H9 (cell line): ENCODE measurements around the gene TFEB. TPM values are rescaled to one million over a fixed set of nuclear protein-coding genes. Genes with fewer than 3 reads are reported as not detected.

Experiments
- DNase-seq: peaks from one replicate; pipeline ENCODE4 v3.0.0-alpha.2; 2017
- H2AFZ ChIP-seq: one replicate; pipeline ENCODE4 v1.6.1; 2013; ENCODE audit warnings: mild to moderate bottlenecking, low read length, control low read depth, moderate library complexity
- H2AK5ac ChIP-seq: 2 replicates; pipeline ENCODE4 v1.6.1; 2013; ENCODE audit warnings: low read length, control low read depth, mixed read lengths; ENCODE audit not compliant: insufficient read length
- H2BK120ac ChIP-seq: one replicate; pipeline ENCODE4 v1.6.1; 2013; ENCODE audit warnings: low read depth, mild to moderate bottlenecking, low read length, control low read depth, inconsistent platforms; ENCODE audit not compliant: poor library complexity, severe bottlenecking
- H2BK12ac ChIP-seq: 2 replicates; pipeline ENCODE4 v1.6.1; 2013; ENCODE audit warnings: low read length, control low read depth, mixed read lengths, low read depth; ENCODE audit not compliant: insufficient read length
- H2BK15ac ChIP-seq: 2 replicates; pipeline ENCODE4 v1.6.1; 2013; ENCODE audit warnings: low read depth, low read length, control low read depth
- H2BK20ac ChIP-seq: one replicate; pipeline ENCODE4 v1.6.1; 2013; ENCODE audit warnings: low read depth, mild to moderate bottlenecking, low read length, control low read depth, inconsistent platforms; ENCODE audit not compliant: poor library complexity, severe bottlenecking
- H2BK5ac ChIP-seq: 2 replicates; pipeline ENCODE4 v1.6.1; 2013; ENCODE audit warnings: low read length, control low read depth, mixed read lengths; ENCODE audit not compliant: insufficient read length
- H3K14ac ChIP-seq: 2 replicates; pipeline ENCODE4 v1.6.1; 2013; ENCODE audit warnings: low read length, control low read depth; ENCODE audit not compliant: insufficient read depth
- H3K18ac ChIP-seq: 2 replicates; pipeline ENCODE4 v1.6.1; 2013; ENCODE audit warnings: low read depth, mild to moderate bottlenecking, mixed read lengths, low read length, control low read depth; ENCODE audit not compliant: insufficient read length
- H3K23ac ChIP-seq: 2 replicates; pipeline ENCODE4 v1.6.1; 2013; ENCODE audit warnings: low read length, control low read depth, mixed read lengths, low read depth; ENCODE audit not compliant: insufficient read length
- H3K23me2 ChIP-seq: 2 replicates; pipeline ENCODE4 v1.6.1; 2013; ENCODE audit warnings: low read depth, mild to moderate bottlenecking, mixed read lengths, low read length, control low read depth; ENCODE audit not compliant: insufficient read length, poor library complexity, severe bottlenecking
- H3K27ac ChIP-seq: 2 replicates; pipeline ENCODE4 v1.5.1; 2013; ENCODE audit warnings: low read length, control low read depth, mixed read lengths, low read depth; ENCODE audit not compliant: insufficient read length
- H3K27me3 ChIP-seq: 2 replicates; pipeline ENCODE4 v1.6.1; 2013; ENCODE audit warnings: low read length, control low read depth, inconsistent platforms; ENCODE audit not compliant: insufficient read depth
- H3K4ac ChIP-seq: 2 replicates; pipeline ENCODE4 v1.6.1; 2013; ENCODE audit warnings: low read depth, mild to moderate bottlenecking, control low read depth, inconsistent platforms, low read length, moderate library complexity
- H3K4me1 ChIP-seq: 2 replicates; pipeline ENCODE4 v1.6.1; 2013; ENCODE audit warnings: low read length, control low read depth, inconsistent platforms; ENCODE audit not compliant: insufficient read depth
- H3K4me2 ChIP-seq: 2 replicates; pipeline ENCODE4 v1.6.1; 2013; ENCODE audit warnings: low read length, control low read depth, mixed read lengths; ENCODE audit not compliant: insufficient read length, insufficient read depth
- H3K56ac ChIP-seq: 2 replicates; pipeline ENCODE4 v1.6.1; 2013; ENCODE audit warnings: low read depth, mild to moderate bottlenecking, mixed read lengths, low read length, control low read depth; ENCODE audit not compliant: insufficient read length
- H3K79me1 ChIP-seq: 2 replicates; pipeline ENCODE4 v1.6.1; 2013; ENCODE audit warnings: low read depth, mild to moderate bottlenecking, moderate library complexity, low read length, control low read depth, inconsistent platforms; ENCODE audit not compliant: insufficient read depth, poor library complexity, severe bottlenecking
- H3K79me2 ChIP-seq: 2 replicates; pipeline ENCODE4 v1.6.1; 2013; ENCODE audit warnings: low read length, control low read depth, inconsistent platforms; ENCODE audit not compliant: insufficient read depth
- H3K9ac ChIP-seq: 2 replicates; pipeline ENCODE4 v1.6.1; 2013; ENCODE audit warnings: low read length, control low read depth, mixed read lengths; ENCODE audit not compliant: insufficient read length; ENCODE audit errors: extremely low read depth
- H3K9me3 ChIP-seq: one replicate; pipeline ENCODE4 v1.6.1; 2013; ENCODE audit warnings: low read depth, low read length, inconsistent platforms; ENCODE audit not compliant: control insufficient read depth
- H3T11ph ChIP-seq: one replicate; pipeline ENCODE4 v1.6.1; 2013; ENCODE audit warnings: mild to moderate bottlenecking, low read length, control low read depth, inconsistent platforms
- H4K20me1 ChIP-seq: one replicate; pipeline ENCODE4 v1.6.1; 2013; ENCODE audit not compliant: control insufficient read depth, insufficient read length, insufficient read depth
- H4K5ac ChIP-seq: 2 replicates; pipeline ENCODE4 v1.6.1; 2013; ENCODE audit warnings: low read depth, mild to moderate bottlenecking, mixed read lengths, low read length, control low read depth; ENCODE audit not compliant: insufficient read length
- H4K8ac ChIP-seq: replicated peaks from 2 replicates; pipeline ENCODE4 v1.6.1; 2013; ENCODE audit warnings: low read length, control low read depth, mixed read lengths, low read depth; ENCODE audit not compliant: insufficient read length
- H4K91ac ChIP-seq: 2 replicates; pipeline ENCODE4 v1.6.1; 2013; ENCODE audit warnings: low read depth, mild to moderate bottlenecking, moderate library complexity, mixed read lengths, low read length, control low read depth; ENCODE audit not compliant: insufficient read length
- H3K27ac Mint-ChIP-seq, 3 experiments: 2 replicates in 2 of 3; 3 replicates in 1 of 3; pipeline ENCODE4 v1.8.0; 2020 to 2021; ENCODE audit warnings: mixed read lengths in 3 of 3, mild to moderate bottlenecking in 1 of 3, moderate library complexity in 1 of 3
- H3K27me3 Mint-ChIP-seq: 2 replicates; pipeline ENCODE4 v1.8.0; 2021; ENCODE audit warnings: low read depth, mild to moderate bottlenecking, moderate library complexity, mixed read lengths
- H3K36me3 Mint-ChIP-seq, 3 experiments: 2 replicates in 2 of 3; 3 replicates in 1 of 3; pipeline ENCODE4 v1.8.0; 2020 to 2021; ENCODE audit warnings: low read depth in 3 of 3, mixed read lengths in 3 of 3; ENCODE audit not compliant: insufficient read depth in 1 of 3
- H3K4me1 Mint-ChIP-seq, 2 experiments: 2 replicates each; pipeline ENCODE4 v1.8.0; 2020; ENCODE audit warnings: mixed read lengths in 2 of 2
- H3K4me3 Mint-ChIP-seq, 2 experiments: 2 replicates in 1 of 2; 3 replicates in 1 of 2; pipeline ENCODE4 v1.8.0; 2020 to 2021; ENCODE audit warnings: mild to moderate bottlenecking in 2 of 2, mixed read lengths in 2 of 2, moderate library complexity in 1 of 2
- H3K9me3 Mint-ChIP-seq, 2 experiments: 2 replicates in 1 of 2; 3 replicates in 1 of 2; pipeline ENCODE4 v1.8.0; 2020; ENCODE audit warnings: mild to moderate bottlenecking in 2 of 2, mixed read lengths in 2 of 2, moderate library complexity in 1 of 2
- CTCF ChIP-seq: fragments of 200-600 bp; sonication (generic); conservative IDR thresholded peaks from 3 replicates; pipeline ENCODE4 v1.8.0; 2021; ENCODE audit warnings: antibody characterized with exemption, mild to moderate bottlenecking
- WGBS: extraction: QIAGEN DNeasy Blood & Tissue Kit; methylation state at CpG from one replicate; pipeline ENCODE4 v1.1.7; 2013; ENCODE audit warnings: missing lambda C conversion rate, low lambda C conversion rate, mixed read lengths; ENCODE audit not compliant: insufficient read length; ENCODE audit errors: extremely low coverage; 5-methylcytosine and 5-hydroxymethylcytosine counted together
- total RNA-seq: library from RNA; stranded (reverse); gene quantifications from 2 replicates; pipeline ENCODE4 v1.2.1, GENCODE V29; 2021

Gene TFEB
- total RNA-seq, 1 experiment from 2014 or later = 1.2 TPM

- no peak overlapping the region for H3K27ac ChIP-seq
- H2BK120ac ChIP-seq = no peak overlapping the region
- H3K4me1 ChIP-seq = peaks cover 11% of the 10 kb centered on the region; the same call in 1 of the 2 replicates
- no peak overlapping the region for H3K9ac ChIP-seq
- no CpG with 5 or more reads among the region's 7 CpGs for WGBS
- no peaks in the 10 kb centered on the region for H3K79me2 ChIP-seq
- no peak overlapping the region for H3K4me2 ChIP-seq
- peak; percentile 38 for DNase-seq
- no peak overlapping the region for H4K91ac ChIP-seq
- Mint-ChIP-seq H3K36me3 (no peaks in the 10 kb centered on the region), H3K27me3 (peaks cover 31% of the 10 kb centered on the region), H3K27ac (peak overlapping the region in 2 of 3 experiments; percentile 60 to 74; a peak in 3 of 7 replicates), H3K4me3 (peak overlapping the region in 1 of 2 experiments; percentile 23; a peak in 1 of 5 replicates), H3K9me3 (no peaks in the 10 kb centered on the region), H3K4me1 (peaks cover 42 to 46% of the 10 kb centered on the region in 2 experiments)
- H3K79me1 ChIP-seq = no peaks in the 10 kb centered on the region
- H2BK12ac ChIP-seq = no peak overlapping the region
- no peak overlapping the region for H2BK20ac ChIP-seq
- H3K23me2 ChIP-seq = peaks cover 7% of the 10 kb centered on the region
- H3K18ac ChIP-seq = no peak overlapping the region
- no peak overlapping the region for H2BK5ac ChIP-seq
- H3K14ac ChIP-seq = peak overlapping the region; percentile 19; the same call in 1 of the 2 replicates
- no peak overlapping the region for H4K5ac ChIP-seq
- H3K23ac ChIP-seq = no peak overlapping the region
- no peak overlapping the region for H3T11ph ChIP-seq
- no peak for TF ChIP-seq CTCF
- no peaks in the 10 kb centered on the region for H4K20me1 ChIP-seq
- H3K9me3 ChIP-seq = no peaks in the 10 kb centered on the region
- H3K56ac ChIP-seq = no peak overlapping the region
- H2BK15ac ChIP-seq = no peak overlapping the region
- H3K4ac ChIP-seq = no peak overlapping the region
- no peak overlapping the region for H4K8ac ChIP-seq
- H2AK5ac ChIP-seq = no peak overlapping the region
- H2AFZ ChIP-seq = no peak overlapping the region
- H3K27me3 ChIP-seq = no peaks in the 10 kb centered on the region
These were observed 5.8 kb downstream of the TFEB start for GRCh38 chr6:41729624-41730023.
